H1 (cell line): ENCODE data around the gene GSTM2. TPM values are rescaled to one million over a fixed set of nuclear protein-coding genes. Genes with fewer than 3 reads are reported as not detected.

ENCODE experiments used
- BACH1 ChIP-seq: IDR thresholded peaks from 2 replicates; pipeline ENCODE4 v1.6.1; 2012; ENCODE audit warnings: low read length, improper control_type of control experiment
- NANOG ChIP-seq: IDR thresholded peaks from 2 replicates; pipeline ENCODE4 v1.6.1; 2011; ENCODE audit warnings: low read length, low read depth, mild to moderate bottlenecking, inconsistent platforms; ENCODE audit not compliant: insufficient read depth, poor library complexity, severe bottlenecking
- PHF8 ChIP-seq: fragments of 200-600 bp; sonication (generic); conservative IDR thresholded peaks from 2 replicates; pipeline ENCODE4 v1.7.1; 2012; ENCODE audit warnings: low read depth, mild to moderate bottlenecking, inconsistent platforms, low read length, moderate library complexity
- POLR2A ChIP-seq, 2 experiments: IDR thresholded peaks; 1 replicate in 1 of 2; 2 replicates in 1 of 2; pipeline ENCODE4 v1.6.1; 2011; ENCODE audit warnings: low read depth in 2 of 2, low read length in 2 of 2, mild to moderate bottlenecking in 2 of 2; ENCODE audit errors: control extremely low read depth in 1 of 2
- SIRT6 ChIP-seq: IDR thresholded peaks from one replicate; pipeline ENCODE4 v1.7.1; 2012; ENCODE audit warnings: low read length, inconsistent platforms
- polyA plus RNA-seq, 7 experiments: library from polyadenylated mRNA; depleted of rRNA in 3 of 7; stranded (reverse) in 5 of 7; unstranded in 2 of 7; fragments of >200 nt in 5 of 7; fragments of 200-250 nt in 2 of 7; gene quantifications; 1 replicate in 5 of 7; 2 replicates in 1 of 7; 4 replicates in 1 of 7; pipeline versions ENCODE4 v1.2.1 to v1.2.3, GENCODE V29; 2011 to 2013; ENCODE audit warnings: missing spikeins in 2 of 7, mixed read lengths in 2 of 7
- total RNA-seq: library from RNA; stranded (reverse); fragmentation: NEBNext Ultra II Directional; extraction: Animal tissue kit (Norgen Biotek cat#: 25700); gene quantifications from 2 replicates; pipeline ENCODE4 v1.2.1, GENCODE V29; 2021
- TF ChIP-seq, protein P1 (sequence below): IDR thresholded peaks from 2 replicates; pipeline ENCODE4 v1.6.1; 2011; ENCODE audit warnings: low read length, improper control_type of control experiment

GSTM2 gene
- total and polyA plus RNA-seq, 2 of the 8 experiments (the other 6 are each of a cell fraction or from before 2014, with no cell fraction given), result 9.6 to 23.1 TPM

DNA sequence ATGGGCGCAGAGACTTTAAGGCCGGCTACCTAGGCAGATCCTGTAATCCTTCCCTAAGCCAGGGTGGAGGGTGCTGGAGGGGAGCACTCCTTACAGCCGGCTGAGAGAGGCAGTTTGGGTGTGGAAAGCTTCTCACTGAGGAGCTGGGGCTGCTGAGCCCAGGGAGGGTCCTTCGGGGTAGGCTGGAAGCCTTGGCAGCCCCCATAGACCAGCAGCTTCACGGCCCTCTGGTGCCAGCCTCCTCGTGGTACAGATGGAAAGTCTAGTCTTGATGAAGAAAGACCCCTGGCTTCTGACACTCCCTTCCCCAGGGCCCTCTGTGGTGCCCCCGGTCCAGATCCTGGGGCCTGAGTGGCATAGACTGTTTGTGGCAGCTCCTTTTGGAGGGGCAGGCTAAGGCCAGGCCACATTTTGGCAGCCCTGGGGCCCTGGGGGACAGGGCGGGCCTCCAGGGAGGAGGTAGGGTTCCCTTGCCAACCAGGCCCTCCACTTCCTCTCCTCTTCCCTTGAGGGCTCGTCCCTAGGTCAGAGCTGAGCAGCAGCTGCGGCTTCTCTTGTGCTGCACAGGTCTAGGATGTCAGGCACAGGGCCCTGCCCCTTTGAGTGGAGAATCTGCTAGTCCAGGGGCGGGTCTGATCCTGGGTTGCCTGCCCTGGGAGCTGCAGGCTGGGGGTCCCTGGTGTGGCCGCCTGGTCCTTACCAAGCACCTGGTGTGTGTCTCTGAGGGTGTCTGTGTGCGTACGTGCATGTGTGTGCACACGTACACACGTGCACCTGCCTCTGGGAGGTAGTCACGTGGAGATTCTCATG is 43.5 kb upstream of the GSTM2 start (continued):
- TF ChIP-seq PHF8 (no peak), BACH1 (no peak), POLR2A (IDR thresholded peaks at IDR 0.05; ENCODE audit: control extremely low read depth in 1 of 2, low read depth in 2 of 2, low read length in 2 of 2) (no peak), SIRT6 (no peak), NANOG (no peak)
- TF ChIP-seq, protein P1, sequence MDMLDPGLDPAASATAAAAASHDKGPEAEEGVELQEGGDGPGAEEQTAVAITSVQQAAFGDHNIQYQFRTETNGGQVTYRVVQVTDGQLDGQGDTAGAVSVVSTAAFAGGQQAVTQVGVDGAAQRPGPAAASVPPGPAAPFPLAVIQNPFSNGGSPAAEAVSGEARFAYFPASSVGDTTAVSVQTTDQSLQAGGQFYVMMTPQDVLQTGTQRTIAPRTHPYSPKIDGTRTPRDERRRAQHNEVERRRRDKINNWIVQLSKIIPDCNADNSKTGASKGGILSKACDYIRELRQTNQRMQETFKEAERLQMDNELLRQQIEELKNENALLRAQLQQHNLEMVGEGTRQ, result no peak
